ENCODE measurements around the gene CTTNBP2NL.

The CTTNBP2NL gene

GRCh38 chr1:112395821-112396652 lies at the start of gene CTTNBP2NL:
TSS of gene CTTNBP2NL (plus strand) at chr1:112396214. CDS start at chr1:112416166, 19,952 bp downstream.
- Histone ChIP-seq H3K4me1 (peaks cover 32% of the 10 kb centered on the region), H3K4me3 (peak within 1 kb of the TSS; percentile 92)
- in situ Hi-C loops (cut with MboI; ENCODE audit: low sequenced_read_pairs), result no loop called here

GRCh38 chr1:112346801-112347350 lies 49.1 kb upstream of the CTTNBP2NL start:
- in situ Hi-C loops (cut with MboI; ENCODE audit: low sequenced_read_pairs), result no loop called here
- no peaks in the 10 kb centered on the region for H3K4me1 ChIP-seq
- H3K9me3 ChIP-seq, result peaks cover 3% of the 10 kb centered on the region; the same call in 1 of the 2 replicates
- peaks cover 19% of the 10 kb centered on the region; the same call in 1 of the 2 replicates for H3K27me3 ChIP-seq (ENCODE audit: low read depth)
- DNase-seq (ENCODE audit: low spot score in 2 of 2), result no peak
- no peak overlapping the region for H3K4me3 ChIP-seq
- H3K36me3 ChIP-seq (replicated peaks), result no peaks in the 10 kb centered on the region

More at GRCh38 chr1:112395821-112396652, at the start of gene CTTNBP2NL:
- peak; percentile 98 for DNase-seq (ENCODE audit: low spot score in 2 of 2)
- Histone ChIP-seq H3K9me3 (no peaks in the 10 kb centered on the region), H3K36me3 (replicated peaks) (no peaks in the 10 kb centered on the region), H3K27me3 (ENCODE audit: low read depth) (no peaks in the 10 kb centered on the region)

GRCh38 chr1:112356765-112357164 lies 39.2 kb upstream of the CTTNBP2NL start:
- Histone ChIP-seq H3K4me3 (no peak overlapping the region), H3K9me3 (0 out of 2 replicates have a peak, but pooled peaks cover 3% of the 10 kb centered on the region), H3K27me3 (ENCODE audit: low read depth) (peaks cover 3% of the 10 kb centered on the region; the same call in 1 of the 2 replicates), H3K4me1 (no peaks in the 10 kb centered on the region), H3K36me3 (replicated peaks) (no peaks in the 10 kb centered on the region)
- in situ Hi-C loops (cut with MboI; ENCODE audit: low sequenced_read_pairs), result no loop called here
- DNase-seq (ENCODE audit: low spot score in 2 of 2), result no peak

GRCh38 chr1:112357467-112357866 lies 38.5 kb upstream of the CTTNBP2NL start:
- no peaks in the 10 kb centered on the region for H3K36me3 ChIP-seq (replicated peaks)
- H3K27me3 ChIP-seq (ENCODE audit: low read depth), result peaks cover 3% of the 10 kb centered on the region; the same call in 1 of the 2 replicates
- no peak overlapping the region for H3K4me3 ChIP-seq
- 0 out of 2 replicates have a peak, but pooled peaks cover 3% of the 10 kb centered on the region for H3K9me3 ChIP-seq
- in situ Hi-C loops (cut with MboI; ENCODE audit: low sequenced_read_pairs), result no loop called here
- no peak for DNase-seq (ENCODE audit: low spot score in 2 of 2)
- H3K4me1 ChIP-seq, result no peaks in the 10 kb centered on the region

- H3K9me3 ChIP-seq, result no peaks in the 10 kb centered on the region
- in situ Hi-C loops (cut with MboI; ENCODE audit: low sequenced_read_pairs), result no loop called here
- no peaks in the 10 kb centered on the region for H3K36me3 ChIP-seq (replicated peaks)
- peaks cover 3% of the 10 kb centered on the region; the same call in 1 of the 2 replicates for H3K27me3 ChIP-seq (ENCODE audit: low read depth)
- DNase-seq (ENCODE audit: low spot score in 2 of 2), result no peak
- H3K4me1 ChIP-seq, result no peaks in the 10 kb centered on the region
- H3K4me3 ChIP-seq, result no peak overlapping the region
Observed at GRCh38 chr1:112358061-112358770, 37.8 kb upstream of the CTTNBP2NL start.

GRCh38 chr1:112358798-112359408 lies 37.1 kb upstream of the CTTNBP2NL start:
- DNase-seq (ENCODE audit: low spot score in 2 of 2), result peak; percentile 23 to 67
- H3K4me3 ChIP-seq, result no peak overlapping the region
- in situ Hi-C loops (cut with MboI; ENCODE audit: low sequenced_read_pairs), result no loop called here

GRCh38 chr1:112359961-112360767 lies 35.9 kb upstream of the CTTNBP2NL start:
- in situ Hi-C loops (cut with MboI; ENCODE audit: low sequenced_read_pairs), result no loop called here
- H3K27me3 ChIP-seq (ENCODE audit: low read depth), result peaks cover 4% of the 10 kb centered on the region; the same call in 1 of the 2 replicates
- DNase-seq (ENCODE audit: low spot score in 2 of 2), result peak in 1 of 2 experiments; percentile 23
- no peaks in the 10 kb centered on the region for H3K4me1 ChIP-seq
- H3K36me3 ChIP-seq (replicated peaks), result no peaks in the 10 kb centered on the region
- no peak overlapping the region for H3K4me3 ChIP-seq
- no peaks in the 10 kb centered on the region for H3K9me3 ChIP-seq

More at GRCh38 chr1:112358798-112359408, 37.1 kb upstream of the CTTNBP2NL start:
- 0 out of 2 replicates have a peak, but pooled peaks cover 3% of the 10 kb centered on the region for H3K27me3 ChIP-seq (ENCODE audit: low read depth)
- H3K4me1 ChIP-seq, result no peaks in the 10 kb centered on the region
- H3K36me3 ChIP-seq (replicated peaks), result no peaks in the 10 kb centered on the region
- no peaks in the 10 kb centered on the region for H3K9me3 ChIP-seq

GRCh38 chr1:112363636-112364035 lies 32.4 kb upstream of the CTTNBP2NL start:
- DNase-seq (ENCODE audit: low spot score in 2 of 2), result no peak
- in situ Hi-C loops (cut with MboI; ENCODE audit: low sequenced_read_pairs), result no loop called here
- Histone ChIP-seq H3K4me3 (no peak overlapping the region), H3K9me3 (no peaks in the 10 kb centered on the region), H3K27me3 (ENCODE audit: low read depth) (peaks cover 8% of the 10 kb centered on the region; the same call in 1 of the 2 replicates), H3K4me1 (no peaks in the 10 kb centered on the region), H3K36me3 (replicated peaks) (no peaks in the 10 kb centered on the region)

GRCh38 chr1:112368198-112368597 lies 27.8 kb upstream of the CTTNBP2NL start:
- H3K36me3 ChIP-seq (replicated peaks), result no peaks in the 10 kb centered on the region
- H3K27me3 ChIP-seq (ENCODE audit: low read depth), result peaks cover 10% of the 10 kb centered on the region; the same call in 1 of the 2 replicates
- no peaks in the 10 kb centered on the region for H3K9me3 ChIP-seq
- no peak for DNase-seq (ENCODE audit: low spot score in 2 of 2)
- H3K4me3 ChIP-seq, result no peak overlapping the region
- in situ Hi-C loops (cut with MboI; ENCODE audit: low sequenced_read_pairs), result no loop called here
- no peaks in the 10 kb centered on the region for H3K4me1 ChIP-seq

- in situ Hi-C loops (cut with MboI; ENCODE audit: low sequenced_read_pairs), result no loop called here
- DNase-seq (ENCODE audit: low spot score in 2 of 2), result peak; percentile 63 to 93
- no peaks in the 10 kb centered on the region for H3K9me3 ChIP-seq
- no peak overlapping the region for H3K4me3 ChIP-seq
- H3K4me1 ChIP-seq, result no peaks in the 10 kb centered on the region
- no peaks in the 10 kb centered on the region for H3K36me3 ChIP-seq (replicated peaks)
- peaks cover 14% of the 10 kb centered on the region for H3K27me3 ChIP-seq (ENCODE audit: low read depth)
Observed at GRCh38 chr1:112369392-112370285, 26.4 kb upstream of the CTTNBP2NL start.

GRCh38 chr1:112370996-112371395 lies 25.0 kb upstream of the CTTNBP2NL start:
- in situ Hi-C loops (cut with MboI; ENCODE audit: low sequenced_read_pairs), result no loop called here
- Histone ChIP-seq H3K4me3 (no peak overlapping the region), H3K9me3 (no peaks in the 10 kb centered on the region), H3K27me3 (ENCODE audit: low read depth) (peaks cover 16% of the 10 kb centered on the region), H3K36me3 (replicated peaks) (no peaks in the 10 kb centered on the region), H3K4me1 (no peaks in the 10 kb centered on the region)
- no peak for DNase-seq (ENCODE audit: low spot score in 2 of 2)

- Histone ChIP-seq H3K36me3 (replicated peaks) (no peaks in the 10 kb centered on the region), H3K9me3 (peaks cover 2% of the 10 kb centered on the region; the same call in 1 of the 2 replicates), H3K4me1 (no peaks in the 10 kb centered on the region), H3K27me3 (ENCODE audit: low read depth) (peaks cover 13% of the 10 kb centered on the region; the same call in 1 of the 2 replicates), H3K4me3 (no peak overlapping the region)
- DNase-seq (ENCODE audit: low spot score in 2 of 2), result no peak
- in situ Hi-C loops (cut with MboI; ENCODE audit: low sequenced_read_pairs), result no loop called here
Observed at GRCh38 chr1:112371775-112372174, 24.2 kb upstream of the CTTNBP2NL start.
